Panc1 (cell line): ENCODE measurements around the gene IQCC.
A peak's percentile ranks its signal among the peaks of the same experiment; 100 is the strongest.

ENCODE experiments used
- POLR2AphosphoS5 ChIP-seq: IDR thresholded peaks from 2 replicates; pipeline ENCODE4 v1.6.1; 2012; ENCODE audit warnings: mild to moderate bottlenecking, low read depth, low read length, moderate library complexity
- TCF7L2 ChIP-seq: IDR thresholded peaks from 2 replicates; pipeline ENCODE4 v1.6.1; 2011; ENCODE audit warnings: mild to moderate bottlenecking, low read depth, low read length, inconsistent platforms
- TF ChIP-seq, protein P1 (sequence below): fragments of 450-650 bp; IDR thresholded peaks from 2 replicates; pipeline ENCODE4 v1.5.1; 2017; ENCODE audit warnings: mild to moderate bottlenecking
- TF ChIP-seq, protein P2 (sequence below), 2 experiments: IDR thresholded peaks; 2 replicates each; pipeline ENCODE4 v1.6.1; 2011 to 2012; ENCODE audit warnings: low read depth in 2 of 2, control low read depth in 1 of 2, low read length in 1 of 2, mild to moderate bottlenecking in 1 of 2, moderate library complexity in 1 of 2; ENCODE audit not compliant: insufficient read depth in 1 of 2

DNA sequence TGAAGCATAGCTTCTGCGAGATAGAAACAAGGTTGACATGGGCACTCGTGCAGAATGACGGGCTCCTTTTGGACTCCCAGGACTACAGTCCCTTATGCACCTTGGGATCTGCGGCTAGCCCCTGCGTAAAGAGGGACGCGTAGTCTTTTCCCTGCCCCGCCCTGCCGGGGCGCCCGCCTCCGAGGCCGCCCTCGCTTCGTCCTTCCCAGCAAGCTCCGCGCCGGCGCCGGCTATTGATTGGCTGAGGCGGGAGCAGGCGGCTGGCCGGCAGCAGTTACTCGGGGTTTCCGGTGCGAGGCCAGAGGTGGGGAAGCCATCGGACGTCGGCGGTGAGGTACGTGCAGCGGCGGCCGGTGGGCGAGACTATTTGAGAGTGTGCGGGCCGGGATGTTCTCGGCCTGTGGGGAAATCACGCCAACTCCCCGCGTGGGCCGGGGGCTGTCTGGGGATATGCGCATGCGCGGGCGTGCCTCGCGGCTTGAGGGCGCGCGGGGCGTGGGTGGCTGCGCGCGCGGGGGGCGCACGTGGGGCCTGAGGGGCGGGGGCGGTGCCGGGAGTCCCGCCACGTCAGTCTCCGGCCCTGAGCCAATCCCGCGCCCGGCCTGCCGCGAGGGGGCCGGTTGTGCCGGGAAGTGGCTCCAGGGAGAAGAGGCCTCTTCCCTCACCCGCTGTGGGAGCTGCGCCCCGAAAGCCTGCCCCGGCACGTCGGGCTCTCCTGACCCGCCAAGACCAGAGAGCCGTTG lies 25.9 kb upstream of the IQCC start, which contains the start of gene TXLNA:
- TF ChIP-seq, protein P1, sequence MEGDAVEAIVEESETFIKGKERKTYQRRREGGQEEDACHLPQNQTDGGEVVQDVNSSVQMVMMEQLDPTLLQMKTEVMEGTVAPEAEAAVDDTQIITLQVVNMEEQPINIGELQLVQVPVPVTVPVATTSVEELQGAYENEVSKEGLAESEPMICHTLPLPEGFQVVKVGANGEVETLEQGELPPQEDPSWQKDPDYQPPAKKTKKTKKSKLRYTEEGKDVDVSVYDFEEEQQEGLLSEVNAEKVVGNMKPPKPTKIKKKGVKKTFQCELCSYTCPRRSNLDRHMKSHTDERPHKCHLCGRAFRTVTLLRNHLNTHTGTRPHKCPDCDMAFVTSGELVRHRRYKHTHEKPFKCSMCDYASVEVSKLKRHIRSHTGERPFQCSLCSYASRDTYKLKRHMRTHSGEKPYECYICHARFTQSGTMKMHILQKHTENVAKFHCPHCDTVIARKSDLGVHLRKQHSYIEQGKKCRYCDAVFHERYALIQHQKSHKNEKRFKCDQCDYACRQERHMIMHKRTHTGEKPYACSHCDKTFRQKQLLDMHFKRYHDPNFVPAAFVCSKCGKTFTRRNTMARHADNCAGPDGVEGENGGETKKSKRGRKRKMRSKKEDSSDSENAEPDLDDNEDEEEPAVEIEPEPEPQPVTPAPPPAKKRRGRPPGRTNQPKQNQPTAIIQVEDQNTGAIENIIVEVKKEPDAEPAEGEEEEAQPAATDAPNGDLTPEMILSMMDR: no peak
- TF ChIP-seq, protein P2, sequence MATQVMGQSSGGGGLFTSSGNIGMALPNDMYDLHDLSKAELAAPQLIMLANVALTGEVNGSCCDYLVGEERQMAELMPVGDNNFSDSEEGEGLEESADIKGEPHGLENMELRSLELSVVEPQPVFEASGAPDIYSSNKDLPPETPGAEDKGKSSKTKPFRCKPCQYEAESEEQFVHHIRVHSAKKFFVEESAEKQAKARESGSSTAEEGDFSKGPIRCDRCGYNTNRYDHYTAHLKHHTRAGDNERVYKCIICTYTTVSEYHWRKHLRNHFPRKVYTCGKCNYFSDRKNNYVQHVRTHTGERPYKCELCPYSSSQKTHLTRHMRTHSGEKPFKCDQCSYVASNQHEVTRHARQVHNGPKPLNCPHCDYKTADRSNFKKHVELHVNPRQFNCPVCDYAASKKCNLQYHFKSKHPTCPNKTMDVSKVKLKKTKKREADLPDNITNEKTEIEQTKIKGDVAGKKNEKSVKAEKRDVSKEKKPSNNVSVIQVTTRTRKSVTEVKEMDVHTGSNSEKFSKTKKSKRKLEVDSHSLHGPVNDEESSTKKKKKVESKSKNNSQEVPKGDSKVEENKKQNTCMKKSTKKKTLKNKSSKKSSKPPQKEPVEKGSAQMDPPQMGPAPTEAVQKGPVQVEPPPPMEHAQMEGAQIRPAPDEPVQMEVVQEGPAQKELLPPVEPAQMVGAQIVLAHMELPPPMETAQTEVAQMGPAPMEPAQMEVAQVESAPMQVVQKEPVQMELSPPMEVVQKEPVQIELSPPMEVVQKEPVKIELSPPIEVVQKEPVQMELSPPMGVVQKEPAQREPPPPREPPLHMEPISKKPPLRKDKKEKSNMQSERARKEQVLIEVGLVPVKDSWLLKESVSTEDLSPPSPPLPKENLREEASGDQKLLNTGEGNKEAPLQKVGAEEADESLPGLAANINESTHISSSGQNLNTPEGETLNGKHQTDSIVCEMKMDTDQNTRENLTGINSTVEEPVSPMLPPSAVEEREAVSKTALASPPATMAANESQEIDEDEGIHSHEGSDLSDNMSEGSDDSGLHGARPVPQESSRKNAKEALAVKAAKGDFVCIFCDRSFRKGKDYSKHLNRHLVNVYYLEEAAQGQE (IDR thresholded peaks at IDR 0.05; ENCODE audit: insufficient read depth in 1 of 2, low read depth in 2 of 2, low read length in 1 of 2): no peak
- TF ChIP-seq POLR2AphosphoS5 (peak; percentile 94), TCF7L2 (peak; percentile 20; the same call in 1 of the 2 replicates)
